NCI-H2196 treated with DMSO at 0.1 percent for 48 hours (cell line): ENCODE data around the gene CBFA2T3.
"Not testable (repeated sequence)": the region's sequence is repeated elsewhere in the genome, so short reads cannot be mapped to it uniquely, and the experiment has no call there.

ENCODE experiments used
- DNase-seq: peaks from one replicate; lab custom pipeline; 2025; ENCODE audit not compliant: unreplicated experiment; lab: John Stamatoyannopoulos, UW

Gene CBFA2T3

DNA sequence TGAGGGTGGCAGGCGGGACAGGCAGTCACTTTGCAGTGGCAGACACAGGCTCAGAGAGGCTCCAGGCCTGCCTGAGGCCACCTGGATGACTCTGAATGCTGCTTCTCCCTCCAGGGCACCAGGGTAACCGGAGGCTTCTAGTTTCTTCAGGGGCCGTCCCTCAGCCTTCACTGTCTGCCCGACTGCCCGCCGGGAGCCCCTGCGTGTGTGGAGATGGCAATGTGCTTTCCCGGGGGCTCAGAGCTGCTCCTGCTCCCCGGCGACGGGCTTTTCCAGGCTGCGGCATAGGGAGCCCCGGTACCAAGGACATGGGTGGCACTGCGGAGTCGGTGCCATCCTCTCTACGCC lies 51.5 kb downstream of the CBFA2T3 start:
- DNase-seq, result no peak

DNA sequence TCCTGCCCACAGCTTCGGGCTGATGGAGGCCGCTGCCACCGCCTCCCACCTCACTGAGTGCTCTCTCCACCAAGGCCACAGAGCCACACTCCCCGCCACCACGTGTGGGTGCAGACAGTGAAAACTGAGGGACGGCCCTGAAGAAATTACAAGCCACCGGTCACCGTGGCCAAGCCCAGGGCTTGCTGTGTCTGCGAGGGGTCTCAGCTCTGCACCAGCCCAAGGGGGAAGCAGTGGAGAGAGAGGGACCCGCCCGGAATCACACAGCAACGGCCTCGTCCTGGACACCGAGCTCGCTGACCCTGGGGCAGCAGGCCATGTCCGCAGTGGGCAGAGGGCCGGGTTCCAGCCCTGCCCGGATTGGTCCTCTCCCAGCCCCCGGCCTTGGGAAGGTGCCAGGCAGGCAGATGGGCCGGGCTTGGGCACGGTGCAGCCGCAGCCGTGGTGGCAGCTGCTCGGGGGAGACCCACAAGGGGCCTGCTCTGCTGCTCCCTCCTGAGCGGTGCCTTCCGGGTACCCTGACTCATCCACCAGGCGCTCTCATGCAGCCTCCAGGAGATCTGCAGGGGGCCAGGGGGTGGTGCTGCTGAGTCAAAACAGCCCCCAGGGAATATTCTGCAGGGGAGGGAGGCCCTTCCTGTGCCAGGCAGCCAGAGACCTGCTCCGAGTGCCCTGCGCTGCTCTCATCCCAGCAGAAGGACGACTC lies 52.0 kb downstream of the CBFA2T3 start:
- DNase-seq, result peak; percentile 48

GRCh38 chr16:88923926-88924833 lies 52.8 kb downstream of the CBFA2T3 start:
- peak; percentile 46 for DNase-seq

DNA sequence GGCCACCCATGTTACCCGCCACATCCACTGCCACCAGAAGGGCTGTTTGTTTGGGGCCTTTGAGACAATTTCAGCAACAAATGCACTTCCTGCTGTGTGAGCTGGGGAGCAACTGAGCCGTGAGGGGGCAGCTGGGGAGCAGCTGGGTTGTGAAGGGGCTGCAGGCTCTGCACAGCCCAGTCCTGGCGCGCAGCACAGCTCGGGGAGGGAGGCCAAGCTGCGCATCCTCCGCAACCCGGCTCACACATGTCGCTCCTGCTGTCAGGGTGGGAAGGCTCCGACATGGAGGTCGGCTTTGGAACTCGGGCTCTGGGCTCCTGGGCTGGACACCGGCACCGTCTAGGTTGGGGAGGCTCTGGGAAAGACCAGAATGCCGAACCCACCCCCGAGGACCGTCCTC lies 53.6 kb downstream of the CBFA2T3 start:
- no peak for DNase-seq

DNA sequence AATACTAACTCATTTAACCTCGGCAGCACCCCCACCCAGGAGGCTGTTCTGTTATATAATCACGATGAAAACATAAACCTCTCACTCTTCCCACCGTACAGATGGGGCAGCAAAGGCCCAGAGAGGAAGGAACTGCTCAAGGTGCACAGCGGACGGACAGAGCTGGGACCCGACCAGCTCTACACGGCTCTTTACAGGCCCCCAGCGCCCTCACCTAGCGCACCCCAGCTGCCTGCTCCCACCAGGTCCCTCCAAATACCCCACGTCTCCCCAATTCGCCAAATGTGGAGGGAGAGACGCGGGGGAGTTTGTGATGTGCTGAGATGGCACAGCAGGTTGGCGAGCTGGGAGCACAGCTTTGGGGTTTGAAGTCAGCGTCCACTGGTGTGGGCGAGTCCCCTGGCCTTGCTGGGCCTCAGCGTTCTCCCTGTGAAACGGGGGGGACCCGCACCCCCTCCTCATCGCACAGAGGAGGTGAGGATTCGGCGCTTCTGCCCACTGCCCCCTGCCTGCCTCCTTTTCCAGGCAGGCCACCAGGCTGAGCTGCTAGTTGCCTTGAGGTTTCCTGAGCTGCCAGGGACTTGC lies 54.1 kb downstream of the CBFA2T3 start:
- DNase-seq, result no peak

- DNase-seq, result no peak
Measured at GRCh38 chr16:88922114-88922825, 54.7 kb downstream of the CBFA2T3 start.

- DNase-seq, result no peak
Measured at GRCh38 chr16:88921591-88921990, 55.4 kb downstream of the CBFA2T3 start.

- no peak for DNase-seq
Measured at GRCh38 chr16:88920618-88921590, 56.1 kb downstream of the CBFA2T3 start.

DNA sequence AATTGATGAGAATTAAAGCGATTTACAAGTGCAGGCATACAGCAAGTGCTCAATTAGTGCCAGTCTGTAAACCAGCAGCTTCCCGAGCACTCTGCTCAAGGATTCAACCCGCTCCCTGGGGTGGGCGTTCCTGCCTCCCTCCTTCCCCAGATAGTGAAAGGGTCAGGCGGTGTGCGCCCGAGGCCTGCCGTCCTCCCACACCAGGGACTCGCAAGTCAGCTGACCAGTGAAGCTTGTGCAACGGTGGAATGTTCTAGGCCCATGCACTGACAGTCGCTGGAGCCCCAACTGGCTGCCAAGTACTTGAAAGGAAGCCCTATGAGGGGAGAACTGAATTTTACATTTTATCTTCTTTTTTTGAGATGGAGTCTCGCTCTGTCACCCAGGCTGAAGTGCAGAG lies 57.1 kb downstream of the CBFA2T3 start:
- no peak for DNase-seq

DNA sequence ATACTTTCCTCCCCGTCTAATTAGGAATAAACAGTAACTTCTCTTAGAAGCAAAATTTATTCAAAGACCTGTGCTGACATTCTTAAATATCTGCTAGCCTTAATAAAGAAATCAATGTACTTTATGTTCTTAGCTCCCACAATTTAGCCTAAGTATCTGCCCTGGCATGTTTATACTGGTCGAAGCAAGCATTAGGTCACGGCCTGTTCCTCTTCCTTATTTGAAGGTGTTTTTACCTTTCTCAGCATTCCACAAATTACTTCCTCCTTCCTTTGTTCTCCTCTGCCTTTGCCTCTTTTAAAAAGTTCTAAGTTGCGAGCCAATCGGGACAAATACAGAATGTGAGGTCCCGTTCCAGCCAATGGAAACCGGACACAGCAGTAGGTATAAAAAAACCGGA lies 58.1 kb downstream of the CBFA2T3 start:
- DNase-seq, result not testable (repeated sequence)

GRCh38 chr16:88917915-88918627 lies 58.9 kb downstream of the CBFA2T3 start:
- DNase-seq, result no peak

GRCh38 chr16:88917146-88917914 lies 59.7 kb downstream of the CBFA2T3 start:
- no peak for DNase-seq

DNA sequence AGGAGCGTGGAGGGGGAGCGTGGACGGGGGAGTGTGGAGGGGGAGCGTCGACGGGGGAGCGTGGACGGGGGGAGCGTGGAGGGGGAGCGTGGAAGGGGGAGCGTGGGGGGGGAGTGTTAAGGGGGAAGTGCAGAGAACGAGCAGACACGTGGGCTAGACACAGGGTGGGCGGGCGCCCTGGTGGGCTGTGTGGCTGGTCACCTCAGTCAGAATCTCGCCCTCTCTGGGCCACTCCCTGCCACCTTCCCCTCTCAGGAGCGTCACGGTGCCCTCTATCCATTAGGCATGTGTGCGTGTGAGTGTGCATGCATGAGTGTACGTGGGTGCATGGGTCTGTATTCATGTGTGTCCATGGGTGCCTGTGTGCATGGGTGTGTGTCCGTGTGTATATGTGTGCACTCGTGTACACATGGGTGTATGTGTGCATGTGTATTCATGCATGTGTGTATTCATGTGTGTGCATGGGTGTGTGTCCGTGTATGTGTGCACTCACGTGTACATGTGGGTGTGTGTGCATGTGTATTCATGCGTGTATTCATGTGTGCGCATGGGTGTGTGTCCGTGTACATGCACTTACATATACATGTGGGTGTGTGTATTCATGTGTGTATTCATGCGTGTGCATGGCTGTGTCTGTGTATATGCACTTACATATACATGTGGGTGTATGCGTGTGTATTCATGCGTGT lies 61.2 kb downstream of the CBFA2T3 start:
- DNase-seq, result no peak

DNA sequence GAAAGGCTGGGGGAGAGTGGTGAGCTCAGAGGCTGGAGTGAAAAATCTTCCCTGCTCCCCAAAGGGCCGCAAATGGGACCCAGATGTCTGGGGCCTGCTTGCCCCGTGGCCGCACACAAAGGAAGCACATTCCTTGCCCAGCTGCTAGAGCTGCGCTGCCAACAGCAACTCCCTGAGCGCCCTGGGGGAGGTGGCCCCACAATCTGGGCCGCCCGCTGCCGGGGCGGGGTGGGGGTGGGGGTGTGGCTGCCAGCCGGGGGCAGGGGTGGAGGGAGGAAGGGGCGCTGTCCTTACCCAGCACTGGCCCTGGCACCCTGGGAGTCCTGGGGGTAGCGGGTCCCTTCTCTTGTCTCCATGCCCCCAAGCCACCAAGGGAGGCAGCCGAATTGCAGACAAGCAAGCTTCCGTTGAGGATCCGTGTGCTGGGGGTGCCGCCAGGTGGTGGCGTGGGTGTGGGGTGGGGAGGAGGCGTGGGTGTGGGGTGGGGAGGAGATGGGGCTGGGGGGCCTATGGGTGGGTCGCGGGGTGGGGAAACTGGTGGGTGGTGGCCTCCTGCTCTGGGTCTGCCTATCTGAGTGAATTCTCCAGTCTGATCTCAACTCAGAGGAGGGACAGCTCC lies 62.1 kb downstream of the CBFA2T3 start:
- no peak for DNase-seq

- DNase-seq, result no peak
Measured at GRCh38 chr16:88913870-88914269, 63.1 kb downstream of the CBFA2T3 start.

- DNase-seq, result no peak
Measured at GRCh38 chr16:88913001-88913612, 63.9 kb downstream of the CBFA2T3 start.

GRCh38 chr16:88912556-88912955 lies 64.5 kb downstream of the CBFA2T3 start:
- no peak for DNase-seq
